ENCODE data around the gene COL4A2.

DNA sequence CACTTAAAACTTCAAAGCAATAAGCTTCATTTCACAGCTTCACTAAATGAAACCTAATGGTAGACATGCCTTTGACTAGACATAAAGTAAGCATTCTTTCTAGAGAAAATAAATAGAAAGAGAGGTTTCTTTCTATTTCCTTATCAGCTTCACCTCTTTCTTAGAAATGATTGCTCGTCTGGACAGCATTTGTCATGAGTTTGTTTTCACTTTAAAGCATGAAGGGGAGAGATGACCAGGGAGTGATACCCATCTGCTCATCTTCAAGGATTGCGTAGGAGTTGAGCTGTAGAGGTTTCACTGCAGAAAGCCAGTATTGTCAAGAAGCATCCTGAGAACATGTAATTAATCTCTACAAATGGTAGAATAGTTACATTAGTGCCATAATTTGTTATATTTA is 61.3 kb downstream of the COL4A2 start:
- no peak for TF ChIP-seq LEF1 (IDR thresholded peaks at IDR 0.05; ENCODE audit: borderline replicate concordance)
- TF ChIP-seq TARDBP (IDR thresholded peaks at IDR 0.05): no peak
